Upper lobe of left lung (tissue), 6 donors: ENCODE results near the gene TAAR9. TPM values are rescaled to one million over a fixed set of nuclear protein-coding genes. Genes with fewer than 3 reads are reported as not detected.
"Not testable (repeated sequence)": the region's sequence is repeated elsewhere in the genome, so short reads cannot be mapped to it uniquely, and the experiment has no call there.

Experiments used
- ATAC-seq, 2 donors: fragments of 200-7000 bp; cut with Tn5 transposase; one replicate each; pipeline ENCODE4 v1.9.1; 2022; ENCODE audit warnings: mild to moderate bottlenecking in 2 of 2, moderate library complexity in 2 of 2; ENCODE audit not compliant: low FRiP score in 2 of 2
- DNase-seq, 2 donors: peaks; one replicate each; pipeline ENCODE4 v3.0.0-alpha.2; 2019 to 2020
- H3K27ac ChIP-seq, 4 donors: fragments of 200-600 bp; sonication (generic); one replicate each; pipeline ENCODE4 v1.5.1; 2016 to 2019
- H3K27me3 ChIP-seq, 4 donors: fragments of 200-600 bp; sonication (generic); one replicate each; pipeline ENCODE4 v1.5.1; 2017 to 2019
- H3K36me3 ChIP-seq, 4 donors: fragments of 200-600 bp; sonication (generic); one replicate each; pipeline ENCODE4 v1.5.1; 2016 to 2019
- H3K4me1 ChIP-seq, 4 donors: fragments of 200-600 bp; sonication (generic); one replicate each; pipeline ENCODE4 v1.5.1; 2018 to 2019
- H3K4me3 ChIP-seq, 4 donors: fragments of 200-600 bp; sonication (generic); one replicate each; pipeline ENCODE4 v1.5.1; 2017 to 2019; ENCODE audit warnings: mild to moderate bottlenecking in 2 of 4, moderate library complexity in 1 of 4
- H3K9me3 ChIP-seq, 4 donors: fragments of 200-600 bp; sonication (generic); one replicate each; pipeline ENCODE4 v1.5.1; 2018 to 2019
- CTCF ChIP-seq, 6 experiments: fragments of 450-650 bp in 4 of 6; fragments of 200-600 bp in 2 of 6; sonication (generic) in 2 of 6; IDR thresholded peaks; one replicate each; pipeline ENCODE4 v1.5.1; 2016 to 2019; ENCODE audit warnings: antibody characterized with exemption in 6 of 6
- EP300 ChIP-seq, 4 donors: sonication (generic); formaldehyde crosslinking; IDR thresholded peaks; one replicate each; pipeline ENCODE4 v1.5.1; 2017; ENCODE audit warnings: antibody characterized with exemption in 4 of 4, control low read depth in 2 of 4
- POLR2A ChIP-seq, 4 donors: fragments of 450-650 bp; IDR thresholded peaks; one replicate each; pipeline ENCODE4 v1.5.1; 2016 to 2017; ENCODE audit warnings: antibody characterized with exemption in 4 of 4, mild to moderate bottlenecking in 2 of 4
- POLR2AphosphoS5 ChIP-seq, 2 donors: sonication (generic); formaldehyde crosslinking; IDR thresholded peaks; one replicate each; pipeline ENCODE4 v1.5.1; 2017; ENCODE audit warnings: antibody characterized with exemption in 2 of 2
- WGBS, 2 donors: methylation state at CpG; one replicate each; pipeline ENCODE4 v1.1.5; 2017 to 2018; 5-methylcytosine and 5-hydroxymethylcytosine counted together
- total RNA-seq, 6 donors: library from RNA; depleted of rRNA in 4 of 6; stranded (reverse); fragments of >200 nt in 4 of 6; gene quantifications; one replicate each; pipeline versions ENCODE4 v1.1.0 to v1.2.1, GENCODE V29; 2016 to 2021
- donor health status: DM: no; HTN: no; CAD: no; lungs with moderate emphysema.
- donor health status: DM: no; HTN: yes; CAD: no; lungs with severe emphysema.

TAAR9 gene
- total RNA-seq, 6 donors from 2014 or later: not detected

GRCh38 chr6:132524646-132525045, 13.4 kb upstream of the TAAR9 start:
- no peaks in the 10 kb centered on the region for H3K27me3 ChIP-seq
- no peaks in the 10 kb centered on the region for H3K4me1 ChIP-seq
- TF ChIP-seq POLR2A (IDR thresholded peaks at IDR 0.05): no peak
- TF ChIP-seq POLR2AphosphoS5 (IDR thresholded peaks at IDR 0.05): no peak
- no peak for TF ChIP-seq CTCF (IDR thresholded peaks at IDR 0.05)
- TF ChIP-seq EP300 (IDR thresholded peaks at IDR 0.05): no peak
- no peak for ATAC-seq
- no peaks in the 10 kb centered on the region for H3K36me3 ChIP-seq
- 75 to 87% methylated on average over 5 of the region's 5 CpGs for WGBS, 2 donors
- no peak overlapping the region for H3K4me3 ChIP-seq
- DNase-seq: no peak
- no peak overlapping the region for H3K27ac ChIP-seq
- H3K9me3 ChIP-seq: no peaks in the 10 kb centered on the region

GRCh38 chr6:132525866-132526265, 12.2 kb upstream of the TAAR9 start:
- TF ChIP-seq CTCF (IDR thresholded peaks at IDR 0.05) (no peak), POLR2A (IDR thresholded peaks at IDR 0.05) (no peak), POLR2AphosphoS5 (IDR thresholded peaks at IDR 0.05) (no peak), EP300 (IDR thresholded peaks at IDR 0.05) (no peak)
- Histone ChIP-seq H3K9me3 (no peaks in the 10 kb centered on the region), H3K36me3 (no peaks in the 10 kb centered on the region), H3K4me3 (no peak overlapping the region), H3K4me1 (peaks cover 0 to 3% (median 0%) of the 10 kb centered on the region in 4 donors), H3K27ac (no peak overlapping the region), H3K27me3 (no peaks in the 10 kb centered on the region)
- no peak for DNase-seq
- 77 to 86% methylated on average over 4 of the region's 4 CpGs for WGBS, 2 donors
- no peak for ATAC-seq

- Histone ChIP-seq H3K4me1 (peaks cover 0 to 3% (median 0%) of the 10 kb centered on the region in 4 donors), H3K27me3 (no peaks in the 10 kb centered on the region), H3K36me3 (no peaks in the 10 kb centered on the region), H3K9me3 (no peaks in the 10 kb centered on the region), H3K4me3 (no peak overlapping the region), H3K27ac (no peak overlapping the region)
- ATAC-seq (no peak), DNase-seq (no peak)
- WGBS, 2 donors: 59 to 70% methylated on average over 2 of the region's 2 CpGs
- TF ChIP-seq POLR2A (IDR thresholded peaks at IDR 0.05): no peak
Measured at GRCh38 chr6:132526461-132526860, 11.6 kb upstream of the TAAR9 start.

- Histone ChIP-seq H3K4me1 (peaks cover 0 to 3% (median 0%) of the 10 kb centered on the region in 4 donors), H3K36me3 (no peaks in the 10 kb centered on the region), H3K9me3 (no peaks in the 10 kb centered on the region), H3K4me3 (no peak overlapping the region), H3K27ac (no peak overlapping the region), H3K27me3 (no peaks in the 10 kb centered on the region)
- TF ChIP-seq CTCF (IDR thresholded peaks at IDR 0.05): no peak
- DNase-seq: no peak
- 85 to 90% methylated on average over 6 of the region's 6 CpGs for WGBS, 2 donors
- no peak for ATAC-seq
Measured at GRCh38 chr6:132527791-132528190, 10.3 kb upstream of the TAAR9 start.

GRCh38 chr6:132530293-132530974, 7.6 kb upstream of the TAAR9 start:
- Histone ChIP-seq H3K4me1 (peaks cover 0 to 3% (median 0%) of the 10 kb centered on the region in 4 donors), H3K4me3 (no peak overlapping the region), H3K27me3 (no peaks in the 10 kb centered on the region), H3K9me3 (no peaks in the 10 kb centered on the region), H3K36me3 (no peaks in the 10 kb centered on the region), H3K27ac (no peak overlapping the region)
- no peak for TF ChIP-seq EP300 (IDR thresholded peaks at IDR 0.05)
- peak; percentile 57 to 80 (median 68) for TF ChIP-seq CTCF (IDR thresholded peaks at IDR 0.05)
- no peak for TF ChIP-seq POLR2A (IDR thresholded peaks at IDR 0.05)
- no peak for TF ChIP-seq POLR2AphosphoS5 (IDR thresholded peaks at IDR 0.05)
- ATAC-seq (peak; percentile 73 to 83), DNase-seq (peak in 1 of 2 donors; percentile 47)
- WGBS, 2 donors: 17 to 21% methylated on average over 9 of the region's 9 CpGs

- ATAC-seq, H3K4me3 ChIP-seq, DNase-seq, H3K27ac ChIP-seq, H3K36me3 ChIP-seq, H3K27me3 ChIP-seq, H3K4me1 ChIP-seq, H3K9me3 ChIP-seq: not testable (repeated sequence)
- 77 to 83% methylated on average over 2 of the region's 2 CpGs for WGBS, 2 donors
Measured at GRCh38 chr6:132534546-132534945, 3.5 kb upstream of the TAAR9 start.
